Stimulated activated CD8-positive, alpha-beta memory T cell treated with anti-CD3 and anti-CD28 coated beads, Interleukin-15, amount 100 ng/mL, for 24 hours (primary cell): ENCODE results near the gene FN3K.

Source experiments
- DNase-seq: peaks from one replicate; pipeline ENCODE4 v3.0.0-alpha.2; 2020; ENCODE audit warnings: low read depth

Gene FN3K

DNA sequence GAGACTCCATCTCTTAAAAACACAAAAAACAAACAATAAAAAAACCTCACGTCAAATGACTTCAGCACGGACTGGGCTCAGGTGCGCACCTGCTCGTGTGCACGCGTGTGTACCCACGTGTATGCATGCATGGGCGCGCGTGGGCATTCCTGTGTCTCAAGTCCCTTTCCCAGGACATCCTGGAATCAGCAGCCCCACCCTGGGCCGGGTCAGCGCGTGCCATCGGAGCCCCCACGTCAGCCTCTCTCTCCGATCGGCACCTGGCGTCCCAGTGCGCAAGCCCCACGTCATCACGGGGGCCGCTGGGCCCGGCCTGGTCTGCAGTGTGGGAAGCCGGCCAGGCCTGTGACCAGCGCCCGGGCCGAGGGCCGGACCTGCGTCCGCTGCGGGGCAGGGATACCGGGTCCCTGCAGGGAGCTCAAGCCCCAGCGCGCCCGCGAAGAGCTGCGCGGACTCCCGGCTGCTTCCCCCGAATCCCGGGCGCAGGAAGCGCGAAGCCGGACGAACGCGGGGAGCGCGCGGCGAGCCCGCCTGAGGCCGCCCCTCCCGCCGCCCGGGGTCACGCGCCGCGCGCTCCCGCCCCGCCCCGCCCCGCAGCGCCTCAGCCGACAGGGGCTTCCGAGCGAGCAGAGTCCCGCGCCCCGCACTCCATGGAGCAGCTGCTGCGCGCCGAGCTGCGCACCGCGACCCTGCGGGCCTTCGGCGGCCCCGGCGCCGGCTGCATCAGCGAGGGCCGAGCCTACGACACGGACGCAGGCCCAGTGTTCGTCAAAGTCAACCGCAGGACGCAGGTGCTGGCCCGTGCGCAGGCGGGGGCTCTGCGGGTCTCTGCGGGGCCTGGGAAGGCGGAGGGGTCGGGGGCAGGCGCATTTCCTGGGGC, at the start of gene FN3K:
TSS of gene FN3K (plus strand) at position 629 of the 880 bp plus-strand sequence. CDS start at position 651, 22 bp downstream.
- DNase-seq = no peak

- DNase-seq = no peak
These were observed 48.8 kb upstream of the FN3K start for GRCh38 chr17:82686366-82687324.

- DNase-seq = no peak
These were observed 48.0 kb upstream of the FN3K start for GRCh38 chr17:82687375-82687861.

- DNase-seq = no peak
These were observed 47.5 kb upstream of the FN3K start for GRCh38 chr17:82687871-82688270.

DNA sequence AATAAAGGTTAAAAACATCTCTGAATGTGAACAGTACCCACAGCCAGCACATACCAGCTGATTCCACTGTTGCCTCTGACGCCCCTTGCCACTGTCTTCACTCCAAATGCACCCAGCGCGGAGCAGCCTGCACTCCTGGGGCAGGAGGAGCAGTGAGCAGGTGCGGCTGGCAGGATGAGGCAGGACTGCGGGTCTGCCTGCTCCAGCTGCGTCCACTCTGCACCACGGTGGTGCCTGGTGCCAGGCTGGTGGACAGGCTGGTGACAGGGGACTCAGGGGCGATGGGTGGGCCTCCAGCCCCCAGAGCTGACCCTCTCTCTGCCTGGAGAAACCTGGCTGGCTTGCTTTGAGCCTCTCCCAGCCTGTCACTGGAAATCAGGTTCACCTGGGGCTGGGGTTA, 46.3 kb upstream of the FN3K start:
- DNase-seq = no peak

- DNase-seq = no peak
These were observed 44.5 kb upstream of the FN3K start for GRCh38 chr17:82690786-82691489.

DNA sequence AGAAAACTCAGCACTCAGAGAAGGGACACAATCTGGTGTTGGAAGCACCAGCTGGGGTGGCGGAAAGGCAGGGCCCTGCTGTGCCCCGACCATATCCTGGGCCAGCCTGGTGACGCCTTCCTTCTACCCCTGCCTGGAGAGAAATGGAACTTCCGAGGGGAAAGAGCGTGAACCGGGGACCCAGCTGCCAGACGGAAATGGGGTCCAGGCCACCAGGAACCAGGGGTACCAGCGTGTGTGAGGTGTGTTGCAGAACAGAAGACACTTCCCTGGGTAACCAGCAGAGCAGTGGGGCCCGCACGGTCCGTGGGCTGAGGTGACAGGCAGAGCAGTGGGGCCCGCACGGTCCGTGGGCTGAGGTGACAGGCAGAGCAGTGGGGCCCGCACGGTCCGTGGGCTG, 43.7 kb upstream of the FN3K start:
- no peak for DNase-seq

DNA sequence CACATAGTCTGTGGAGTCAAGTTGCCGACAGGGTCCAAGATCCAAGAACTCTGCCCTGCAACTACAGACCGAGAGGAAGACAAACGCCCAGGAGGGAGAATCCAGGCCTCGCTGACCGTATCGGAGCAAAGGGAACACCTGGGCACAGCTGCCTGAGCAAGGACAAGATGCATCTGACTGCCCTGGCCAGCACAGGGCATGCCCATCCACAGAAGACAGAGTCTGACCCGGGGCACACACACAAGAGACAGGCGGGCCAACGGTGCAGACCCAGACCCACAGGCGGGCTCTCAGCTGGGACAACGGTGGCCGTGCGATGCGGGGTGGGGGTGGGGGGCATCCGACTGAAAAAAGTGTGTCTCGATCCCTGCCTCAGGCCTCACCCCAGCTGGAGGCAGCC, 43.1 kb upstream of the FN3K start:
- DNase-seq = no peak

- no peak for DNase-seq
These were observed 42.1 kb upstream of the FN3K start for GRCh38 chr17:82693168-82693867.

DNA sequence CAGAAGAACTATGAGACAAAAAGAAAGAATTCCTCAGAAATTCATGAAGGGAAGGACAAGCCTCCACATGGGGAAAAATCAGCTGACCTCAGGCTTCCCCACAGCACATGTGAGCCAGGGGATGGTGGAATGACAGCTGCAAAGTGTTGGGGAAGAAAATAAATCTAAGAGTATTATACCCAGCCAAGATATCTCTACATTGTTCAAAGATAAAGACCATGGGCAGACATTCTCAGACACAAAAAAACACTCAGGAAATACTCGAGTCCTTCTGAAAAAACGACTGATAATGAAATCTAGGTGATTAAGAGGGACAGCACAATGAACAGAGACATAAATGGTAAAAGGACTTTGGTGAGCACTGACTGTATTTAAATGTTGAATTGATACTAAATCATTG, 40.8 kb upstream of the FN3K start:
- DNase-seq = no peak

DNA sequence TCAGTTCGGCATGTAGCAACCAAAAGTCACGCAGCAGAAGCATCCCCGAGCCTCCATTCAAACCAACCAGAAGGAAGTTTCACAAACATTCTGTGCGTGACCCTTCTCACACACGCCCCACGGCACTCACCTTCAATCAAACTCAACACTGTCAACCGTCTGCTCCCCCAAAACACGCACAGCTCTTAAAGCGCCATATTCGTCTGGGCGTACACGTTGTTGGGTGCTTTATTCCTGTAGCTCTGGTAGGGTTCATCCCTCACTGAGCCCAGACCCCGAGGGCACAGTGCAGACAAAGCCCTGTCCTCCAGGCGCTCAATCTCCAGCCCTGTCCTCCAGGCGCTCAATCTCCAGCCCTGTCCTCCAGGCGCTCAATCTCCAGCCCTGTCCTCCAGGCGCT, 39.2 kb upstream of the FN3K start:
- no peak for DNase-seq

- no peak for DNase-seq
These were observed 38.3 kb upstream of the FN3K start for GRCh38 chr17:82696916-82697807.

DNA sequence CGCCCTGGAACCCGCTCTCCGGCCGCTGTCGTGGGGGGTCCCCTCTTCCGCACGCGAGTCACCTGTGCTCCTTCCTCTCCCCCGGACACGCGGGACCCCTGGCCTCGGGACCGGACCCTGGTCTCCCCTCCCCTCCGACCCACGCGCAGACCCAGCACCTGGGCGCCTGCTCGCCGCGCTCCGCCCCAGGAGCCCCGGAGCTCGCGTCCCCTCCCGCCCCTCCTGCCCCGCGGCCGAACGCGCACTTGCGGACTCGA, 37.7 kb upstream of the FN3K start:
- no peak for DNase-seq

GRCh38 chr17:82698065-82698973, 37.1 kb upstream of the FN3K start, which contains the start of gene RAB40B:
Gene RAB40B, minus strand, starts transcription at chr17:82698698. Its CDS starts 102 bp downstream, at chr17:82698596.
- DNase-seq = peak; percentile 91

DNA sequence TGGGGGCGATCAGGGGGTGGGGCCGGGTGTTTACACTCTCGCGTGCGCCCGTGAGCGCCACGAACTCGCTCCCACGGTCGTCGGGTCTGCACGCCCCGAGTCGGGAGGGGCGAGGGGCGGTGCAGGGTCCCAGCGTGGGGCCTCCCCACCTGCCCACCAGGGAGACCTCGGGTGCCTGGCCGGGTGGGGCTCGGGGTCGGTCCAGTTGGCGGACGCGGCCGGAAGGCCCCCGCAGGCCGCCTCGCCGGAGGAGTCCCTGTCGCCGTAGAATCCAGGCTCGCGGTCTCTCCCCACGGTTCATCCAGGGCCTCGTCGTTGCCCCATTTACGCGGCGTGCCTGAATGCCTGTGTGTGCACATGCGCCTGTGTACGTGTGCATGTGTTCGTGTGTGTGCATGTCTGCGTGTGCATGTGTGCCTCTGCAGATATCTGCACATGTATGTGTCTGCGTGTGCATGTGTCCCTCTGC, 36.4 kb upstream of the FN3K start:
- DNase-seq = no peak

DNA sequence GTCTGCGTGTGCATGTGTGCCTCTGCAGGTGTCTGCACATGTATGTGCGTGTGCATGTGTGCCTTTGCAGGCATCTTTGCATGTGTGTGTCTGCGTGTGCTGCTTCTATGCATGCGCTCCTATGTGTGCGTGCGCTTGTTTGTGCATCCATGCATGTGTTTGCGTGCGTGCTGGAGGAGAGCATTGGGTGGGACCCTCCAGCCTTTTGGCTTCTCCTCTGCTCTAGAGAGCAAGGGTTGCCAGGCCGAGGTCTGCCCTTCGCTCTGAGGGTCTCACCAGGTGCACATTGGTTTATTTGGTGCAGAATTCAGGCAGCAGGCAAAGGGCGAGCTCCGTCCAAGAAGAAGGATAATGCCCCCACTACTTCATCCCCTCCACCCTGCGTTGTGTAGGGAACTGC, 35.9 kb upstream of the FN3K start:
- DNase-seq = no peak

GRCh38 chr17:82702231-82702927, 33.0 kb upstream of the FN3K start:
- DNase-seq = no peak

GRCh38 chr17:82703036-82703745, 32.2 kb upstream of the FN3K start:
- DNase-seq = no peak
